22Rv1 (cell line): ENCODE results near the gene LCLAT1.

ENCODE experiments used
- CTCF ChIP-seq: fragments of 450-650 bp; IDR thresholded peaks from 2 replicates; pipeline ENCODE4 v1.5.1; 2017; ENCODE audit warnings: mild to moderate bottlenecking
- ZFX ChIP-seq: fragments of 450-650 bp; IDR thresholded peaks from 2 replicates; pipeline ENCODE4 v1.6.1; 2017; ENCODE audit warnings: antibody characterized with exemption, borderline replicate concordance

DNA sequence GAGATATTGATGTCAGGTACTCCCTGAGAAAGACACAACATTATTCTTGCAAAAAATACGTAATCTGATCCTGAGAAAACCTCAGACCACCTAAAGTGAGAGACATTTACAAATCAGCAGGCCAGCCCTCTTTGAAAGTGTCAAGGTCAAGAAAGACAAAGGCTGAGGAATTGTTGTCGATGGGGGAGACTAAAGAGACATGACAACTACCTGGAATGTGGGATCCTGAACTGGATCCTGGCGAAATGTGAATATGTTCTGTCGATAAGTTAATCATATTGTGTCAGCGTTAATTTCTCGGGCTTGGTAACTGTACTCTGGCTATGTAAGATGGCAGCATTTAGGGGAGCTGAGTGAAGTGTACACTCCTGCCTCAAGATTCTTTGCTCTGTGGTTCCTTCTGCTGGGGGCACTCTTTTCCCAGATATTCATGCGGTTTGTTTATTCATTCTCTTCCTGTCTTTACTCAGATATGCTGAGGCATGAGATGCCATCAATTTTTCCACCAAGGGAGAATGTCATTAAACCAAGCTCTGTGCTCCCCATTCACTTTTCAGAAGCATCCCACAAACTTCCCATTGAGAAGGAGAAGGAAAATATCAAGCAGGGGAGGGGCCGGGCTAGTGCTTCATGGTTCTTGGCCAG is 205.3 kb downstream of the LCLAT1 start:
- TF ChIP-seq CTCF (no peak), ZFX (no peak)
